ENCODE results near the gene TDRD3.

The TDRD3 gene

GRCh38 chr13:60538566-60538965 lies 141.5 kb downstream of the TDRD3 start:
- no peak overlapping the region for H3K4me3 Mint-ChIP-seq
- H3K27ac Mint-ChIP-seq, result no peak overlapping the region
- peaks cover 3% of the 10 kb centered on the region for H3K36me3 Mint-ChIP-seq (ENCODE audit: low read depth)
- no peaks in the 10 kb centered on the region for H3K4me1 Mint-ChIP-seq
- H3K9me3 Mint-ChIP-seq, result no peaks in the 10 kb centered on the region
- no peak for TF ChIP-seq CTCF (IDR thresholded peaks at IDR 0.05; ENCODE audit: unreplicated experiment in 3 of 3)
- H3K27me3 Mint-ChIP-seq (ENCODE audit: low read depth), result no peaks in the 10 kb centered on the region

GRCh38 chr13:60540276-60540675 lies 143.3 kb downstream of the TDRD3 start:
- Mint-ChIP-seq H3K9me3 (no peaks in the 10 kb centered on the region), H3K4me1 (no peaks in the 10 kb centered on the region), H3K4me3 (no peak overlapping the region), H3K36me3 (ENCODE audit: low read depth) (peaks cover 3% of the 10 kb centered on the region), H3K27me3 (ENCODE audit: low read depth) (no peaks in the 10 kb centered on the region), H3K27ac (no peak overlapping the region)
- no peak for TF ChIP-seq CTCF (IDR thresholded peaks at IDR 0.05; ENCODE audit: unreplicated experiment in 3 of 3)

- TF ChIP-seq CTCF (IDR thresholded peaks at IDR 0.05; ENCODE audit: unreplicated experiment in 3 of 3), result no peak
- Mint-ChIP-seq H3K9me3 (no peaks in the 10 kb centered on the region), H3K27me3 (ENCODE audit: low read depth) (no peaks in the 10 kb centered on the region), H3K27ac (no peak overlapping the region), H3K36me3 (ENCODE audit: low read depth) (peaks cover 3% of the 10 kb centered on the region), H3K4me3 (no peak overlapping the region), H3K4me1 (no peaks in the 10 kb centered on the region)
Measured at GRCh38 chr13:60562096-60562780, 165.2 kb downstream of the TDRD3 start.

GRCh38 chr13:60571571-60571970 lies 174.6 kb downstream of the TDRD3 start:
- Mint-ChIP-seq H3K4me1 (no peaks in the 10 kb centered on the region), H3K4me3 (no peak overlapping the region), H3K36me3 (ENCODE audit: low read depth) (peaks cover 52% of the 10 kb centered on the region), H3K27me3 (ENCODE audit: low read depth) (no peaks in the 10 kb centered on the region), H3K27ac (no peak overlapping the region), H3K9me3 (peaks cover 9% of the 10 kb centered on the region)
- no peak for TF ChIP-seq CTCF (IDR thresholded peaks at IDR 0.05; ENCODE audit: unreplicated experiment in 3 of 3)

- H3K27me3 Mint-ChIP-seq (ENCODE audit: low read depth), result no peaks in the 10 kb centered on the region
- peaks cover 9% of the 10 kb centered on the region for H3K9me3 Mint-ChIP-seq
- H3K27ac Mint-ChIP-seq, result no peak overlapping the region
- H3K4me3 Mint-ChIP-seq, result no peak overlapping the region
- TF ChIP-seq CTCF (IDR thresholded peaks at IDR 0.05; ENCODE audit: unreplicated experiment in 3 of 3), result no peak
- peaks cover 50% of the 10 kb centered on the region for H3K36me3 Mint-ChIP-seq (ENCODE audit: low read depth)
- no peaks in the 10 kb centered on the region for H3K4me1 Mint-ChIP-seq
Measured at GRCh38 chr13:60572003-60572798, 175.2 kb downstream of the TDRD3 start.
